Neural crest cell (in vitro differentiated cells): Measurements from ENCODE around the gene NEK5. TPM values are rescaled to one million over a fixed set of nuclear protein-coding genes. Genes with fewer than 3 reads are reported as not detected.

Experiments used
- DNase-seq: peaks from one replicate; pipeline ENCODE4 v3.0.0; 2021; ENCODE audit warnings: low read depth, mixed read lengths, low spot score
- H3K27ac Mint-ChIP-seq: one replicate; pipeline ENCODE4 v1.8.0; 2021; ENCODE audit warnings: mild to moderate bottlenecking, mixed read lengths; ENCODE audit not compliant: unreplicated experiment
- H3K27me3 Mint-ChIP-seq: 2 replicates; pipeline ENCODE4 v1.8.0; 2021; ENCODE audit warnings: low read depth, mild to moderate bottlenecking, mixed read lengths
- H3K36me3 Mint-ChIP-seq: 2 replicates; pipeline ENCODE4 v1.8.0; 2021; ENCODE audit warnings: low read depth, mild to moderate bottlenecking, mixed read lengths
- H3K4me1 Mint-ChIP-seq: 2 replicates; pipeline ENCODE4 v1.8.0; 2021; ENCODE audit warnings: mixed read lengths
- H3K4me3 Mint-ChIP-seq: one replicate; pipeline ENCODE4 v1.8.0; 2021; ENCODE audit warnings: mild to moderate bottlenecking, mixed read lengths
- H3K9me3 Mint-ChIP-seq: 2 replicates; pipeline ENCODE4 v1.8.0; 2021; ENCODE audit warnings: mixed read lengths
- total RNA-seq: library from RNA; stranded (reverse); gene quantifications from 2 replicates; pipeline ENCODE4 v1.2.1, GENCODE V29; 2021
- TF ChIP-seq, protein P1 (sequence below): fragments of 200-600 bp; sonication (generic); conservative IDR thresholded peaks from 2 replicates; pipeline ENCODE4 v1.5.0; 2021; ENCODE audit warnings: antibody characterized with exemption, mild to moderate bottlenecking

Gene NEK5
- total RNA-seq, 1 donor from 2014 or later = 0.12 TPM

DNA sequence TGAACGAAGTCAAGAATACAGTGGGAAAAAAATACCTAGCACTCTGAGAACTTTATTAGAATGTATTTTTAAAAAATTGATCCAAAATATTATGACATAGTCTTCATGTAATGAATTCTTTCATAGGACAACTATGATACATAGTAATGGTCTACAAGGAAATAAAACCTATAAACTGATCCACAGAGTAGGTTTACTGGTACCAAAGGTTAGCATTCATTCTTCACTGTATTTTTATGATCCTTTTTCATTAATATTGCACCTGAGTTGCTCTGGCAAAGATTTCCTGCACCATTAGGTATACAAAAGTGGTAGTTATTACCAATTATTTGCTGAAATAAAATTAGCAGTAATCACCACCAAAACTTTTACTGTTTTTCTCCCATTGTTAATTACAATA, 26.3 kb upstream of the NEK5 start:
- Mint-ChIP-seq H3K4me1 (peaks cover 27% of the 10 kb centered on the region), H3K4me3 (peak overlapping the region; percentile 9), H3K27ac (no peak overlapping the region), H3K27me3 (no peaks in the 10 kb centered on the region), H3K36me3 (peaks cover 13% of the 10 kb centered on the region), H3K9me3 (peaks cover 5% of the 10 kb centered on the region)
- TF ChIP-seq, protein P1, sequence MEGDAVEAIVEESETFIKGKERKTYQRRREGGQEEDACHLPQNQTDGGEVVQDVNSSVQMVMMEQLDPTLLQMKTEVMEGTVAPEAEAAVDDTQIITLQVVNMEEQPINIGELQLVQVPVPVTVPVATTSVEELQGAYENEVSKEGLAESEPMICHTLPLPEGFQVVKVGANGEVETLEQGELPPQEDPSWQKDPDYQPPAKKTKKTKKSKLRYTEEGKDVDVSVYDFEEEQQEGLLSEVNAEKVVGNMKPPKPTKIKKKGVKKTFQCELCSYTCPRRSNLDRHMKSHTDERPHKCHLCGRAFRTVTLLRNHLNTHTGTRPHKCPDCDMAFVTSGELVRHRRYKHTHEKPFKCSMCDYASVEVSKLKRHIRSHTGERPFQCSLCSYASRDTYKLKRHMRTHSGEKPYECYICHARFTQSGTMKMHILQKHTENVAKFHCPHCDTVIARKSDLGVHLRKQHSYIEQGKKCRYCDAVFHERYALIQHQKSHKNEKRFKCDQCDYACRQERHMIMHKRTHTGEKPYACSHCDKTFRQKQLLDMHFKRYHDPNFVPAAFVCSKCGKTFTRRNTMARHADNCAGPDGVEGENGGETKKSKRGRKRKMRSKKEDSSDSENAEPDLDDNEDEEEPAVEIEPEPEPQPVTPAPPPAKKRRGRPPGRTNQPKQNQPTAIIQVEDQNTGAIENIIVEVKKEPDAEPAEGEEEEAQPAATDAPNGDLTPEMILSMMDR = no peak
- no peak for DNase-seq

DNA sequence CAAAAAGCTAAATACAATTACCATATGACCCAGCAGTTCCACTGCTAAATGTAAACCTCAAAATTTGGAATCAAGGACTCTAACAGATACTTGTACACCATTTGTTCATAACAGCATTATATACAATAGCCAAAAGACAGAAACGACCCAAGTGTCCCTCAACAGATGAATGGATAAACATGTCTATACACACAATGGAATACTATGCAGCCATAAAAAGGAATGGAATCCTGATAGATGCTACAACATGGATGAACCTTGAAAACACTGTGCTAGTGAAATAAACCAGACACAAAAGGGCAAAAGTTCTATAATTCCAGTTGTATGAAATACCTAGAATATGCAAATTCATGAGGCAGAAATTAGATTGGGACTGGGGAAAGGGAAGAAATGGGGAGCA, 18.4 kb upstream of the NEK5 start:
- no peaks in the 10 kb centered on the region for H3K4me1 Mint-ChIP-seq
- no peak overlapping the region for H3K27ac Mint-ChIP-seq
- no peak for DNase-seq
- H3K4me3 Mint-ChIP-seq = no peak overlapping the region
- peaks cover 4% of the 10 kb centered on the region for H3K9me3 Mint-ChIP-seq
- no peaks in the 10 kb centered on the region for H3K27me3 Mint-ChIP-seq
- TF ChIP-seq, protein P1 = no peak
- H3K36me3 Mint-ChIP-seq = peaks cover 17% of the 10 kb centered on the region

DNA sequence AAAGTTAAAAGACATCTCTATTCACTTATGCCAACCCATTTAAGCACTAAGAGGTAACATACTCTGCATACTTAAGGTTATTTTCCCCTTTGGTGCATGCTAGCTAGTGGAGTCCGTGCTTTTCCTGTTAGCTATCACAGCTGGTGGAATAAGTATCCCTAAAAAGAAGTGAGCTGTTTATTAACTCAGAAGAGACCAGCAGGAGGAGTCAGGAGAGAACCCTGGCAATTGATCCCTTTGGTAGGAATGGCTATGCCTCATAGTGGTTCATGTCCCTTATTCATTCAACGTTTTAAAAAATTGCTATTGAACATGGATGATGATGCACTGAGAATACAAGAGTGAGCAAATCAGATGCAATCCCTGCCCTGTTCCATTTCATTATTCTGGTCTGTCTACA, 12.4 kb upstream of the NEK5 start:
- TF ChIP-seq, protein P1 = no peak
- Mint-ChIP-seq H3K27ac (no peak overlapping the region), H3K4me3 (no peak overlapping the region), H3K9me3 (no peaks in the 10 kb centered on the region), H3K36me3 (peaks cover 9% of the 10 kb centered on the region), H3K27me3 (no peaks in the 10 kb centered on the region), H3K4me1 (peaks cover 7% of the 10 kb centered on the region)
- DNase-seq = no peak

DNA sequence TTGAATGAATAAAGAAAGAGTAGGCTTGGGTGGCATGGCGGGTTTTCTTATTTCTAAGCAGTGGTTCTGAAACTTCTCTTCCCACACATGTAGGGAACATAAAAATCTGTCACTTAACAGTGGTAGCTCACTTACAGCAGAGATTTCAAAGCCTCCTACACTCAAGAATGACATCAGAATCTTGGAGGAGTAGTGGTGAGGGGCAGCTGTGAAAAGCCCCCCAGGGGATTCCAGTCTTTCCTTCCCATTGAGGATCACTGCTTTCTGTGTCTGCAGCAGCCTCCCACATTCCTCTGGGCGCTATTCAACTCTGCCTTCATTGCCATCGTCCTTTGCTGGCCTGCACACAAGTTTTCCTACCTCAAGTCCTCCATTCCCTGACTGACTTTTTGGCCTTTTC, 8.6 kb upstream of the NEK5 start:
- H3K27me3 Mint-ChIP-seq = no peaks in the 10 kb centered on the region
- no peak for DNase-seq
- TF ChIP-seq, protein P1 = no peak
- H3K27ac Mint-ChIP-seq = no peak overlapping the region
- H3K4me3 Mint-ChIP-seq = no peak overlapping the region
- H3K4me1 Mint-ChIP-seq = peaks cover 7% of the 10 kb centered on the region
- H3K9me3 Mint-ChIP-seq = no peaks in the 10 kb centered on the region
- peaks cover 13% of the 10 kb centered on the region for H3K36me3 Mint-ChIP-seq

DNA sequence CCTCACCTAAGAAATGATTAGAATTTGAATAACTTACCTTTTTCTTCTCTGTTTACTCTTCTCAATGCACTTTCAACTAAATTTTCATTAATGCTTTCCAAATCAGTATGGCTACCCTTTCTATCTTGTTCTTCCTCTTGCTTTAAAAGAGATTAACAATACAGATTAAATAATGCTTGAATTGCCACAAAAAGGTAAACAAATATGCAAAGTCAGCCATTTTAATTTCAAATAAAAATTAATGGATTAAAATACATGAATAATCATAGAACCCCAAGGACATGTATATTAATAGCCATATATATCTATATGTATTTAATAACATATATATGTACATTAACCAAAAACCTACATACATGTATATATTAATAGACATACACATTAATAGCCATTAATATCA, 7.9 kb upstream of the NEK5 start:
- Mint-ChIP-seq H3K9me3 (no peaks in the 10 kb centered on the region), H3K4me3 (no peak overlapping the region), H3K27me3 (no peaks in the 10 kb centered on the region), H3K36me3 (peaks cover 18% of the 10 kb centered on the region), H3K4me1 (peaks cover 7% of the 10 kb centered on the region), H3K27ac (no peak overlapping the region)
- no peak for DNase-seq
- TF ChIP-seq, protein P1 = no peak

DNA sequence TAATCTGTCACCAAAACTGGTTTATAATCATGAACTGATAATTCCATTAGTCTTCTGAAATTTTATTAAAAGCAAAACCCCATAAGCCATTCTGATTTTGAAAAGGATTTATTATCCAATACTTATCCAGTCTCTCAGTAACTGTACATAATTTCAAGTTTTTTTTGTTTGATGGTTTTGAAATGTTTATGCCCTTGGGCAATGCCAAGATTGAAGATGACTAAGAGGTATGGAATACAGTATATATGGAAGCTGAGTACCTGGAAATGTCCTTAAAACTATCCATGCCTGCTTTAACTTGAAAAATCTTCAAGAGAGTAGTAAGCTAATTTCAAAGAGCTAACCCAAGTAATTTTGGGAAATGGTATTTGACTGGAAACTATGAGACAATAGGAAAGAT, 1.8 kb upstream of the NEK5 start:
- Mint-ChIP-seq H3K4me1 (peaks cover 21% of the 10 kb centered on the region), H3K36me3 (peaks cover 22% of the 10 kb centered on the region), H3K27me3 (peaks cover under 1% of the 10 kb centered on the region), H3K9me3 (no peaks in the 10 kb centered on the region), H3K4me3 (no peak overlapping the region), H3K27ac (no peak overlapping the region)
- DNase-seq = no peak
- TF ChIP-seq, protein P1 = no peak
